Chondrocyte (in vitro differentiated cells): ENCODE results near the gene HSF5. TPM values are rescaled to one million over a fixed set of nuclear protein-coding genes. Genes with fewer than 3 reads are reported as not detected.

Source experiments
- DNase-seq: peaks from one replicate; pipeline ENCODE4 v3.0.0; 2021; ENCODE audit warnings: mixed read lengths, low spot score
- H3K27ac Mint-ChIP-seq: one replicate; pipeline ENCODE4 v1.8.0; 2021; ENCODE audit warnings: mild to moderate bottlenecking, moderate library complexity, mixed read lengths; ENCODE audit not compliant: unreplicated experiment
- H3K27me3 Mint-ChIP-seq: 2 replicates; pipeline ENCODE4 v1.8.0; 2021; ENCODE audit warnings: low read depth, mixed read lengths
- H3K36me3 Mint-ChIP-seq: 2 replicates; pipeline ENCODE4 v1.8.0; 2021; ENCODE audit warnings: low read depth, mixed read lengths
- H3K4me1 Mint-ChIP-seq: 2 replicates; pipeline ENCODE4 v1.8.0; 2021; ENCODE audit warnings: low read depth, mild to moderate bottlenecking, mixed read lengths
- H3K4me3 Mint-ChIP-seq: one replicate; pipeline ENCODE4 v1.8.0; 2021; ENCODE audit warnings: mild to moderate bottlenecking, moderate library complexity, mixed read lengths; ENCODE audit not compliant: unreplicated experiment
- H3K9me3 Mint-ChIP-seq: 2 replicates; pipeline ENCODE4 v1.8.0; 2021; ENCODE audit warnings: low read depth, mixed read lengths
- CTCF ChIP-seq: fragments of 200-600 bp; sonication (generic); IDR thresholded peaks from 2 replicates; pipeline ENCODE4 v1.5.0; 2021; ENCODE audit warnings: antibody characterized with exemption, mild to moderate bottlenecking, moderate library complexity
- total RNA-seq: library from RNA; stranded (reverse); gene quantifications from 3 replicates; pipeline ENCODE4 v1.2.1, GENCODE V29; 2021

Gene HSF5
- total RNA-seq, 1 donor from 2014 or later, result not detected

DNA sequence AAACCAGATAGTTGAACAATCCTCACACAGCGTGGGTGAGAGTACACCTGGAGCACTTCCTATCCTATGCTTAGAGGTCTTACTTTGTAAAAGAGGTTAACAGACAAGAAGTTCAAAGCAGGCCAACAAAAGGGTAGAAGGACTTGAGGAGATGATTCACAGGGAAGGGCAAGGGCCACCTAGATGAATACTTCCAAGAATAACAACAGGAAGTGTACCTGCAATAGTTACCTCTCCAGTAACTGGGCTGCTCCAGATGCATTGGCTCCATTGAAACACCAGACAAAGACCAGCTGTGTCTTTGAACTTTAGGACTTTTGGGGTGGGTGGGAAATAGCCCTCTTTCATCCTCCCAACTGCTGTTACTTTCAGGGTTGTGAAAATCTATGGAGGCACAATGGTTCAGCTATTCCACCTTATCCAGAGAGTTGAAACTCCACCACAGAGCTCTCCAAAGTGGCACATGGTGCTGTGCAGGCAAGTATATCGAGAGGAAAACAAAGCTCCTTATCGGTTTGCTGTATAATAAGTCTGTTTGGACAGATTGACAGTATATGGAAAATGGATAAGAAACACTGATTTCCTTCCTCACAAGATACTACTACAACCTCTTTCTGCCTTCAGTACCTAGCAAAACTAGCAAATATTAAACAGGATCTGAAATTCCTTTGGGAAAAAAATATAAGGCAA is 93.5 kb downstream of the HSF5 start:
- H3K36me3 Mint-ChIP-seq, result no peaks in the 10 kb centered on the region
- H3K4me3 Mint-ChIP-seq, result no peak overlapping the region
- no peaks in the 10 kb centered on the region for H3K4me1 Mint-ChIP-seq
- no peaks in the 10 kb centered on the region for H3K9me3 Mint-ChIP-seq
- no peak for DNase-seq
- TF ChIP-seq CTCF, result no peak
- peaks cover 38% of the 10 kb centered on the region for H3K27me3 Mint-ChIP-seq
- no peak overlapping the region for H3K27ac Mint-ChIP-seq

DNA sequence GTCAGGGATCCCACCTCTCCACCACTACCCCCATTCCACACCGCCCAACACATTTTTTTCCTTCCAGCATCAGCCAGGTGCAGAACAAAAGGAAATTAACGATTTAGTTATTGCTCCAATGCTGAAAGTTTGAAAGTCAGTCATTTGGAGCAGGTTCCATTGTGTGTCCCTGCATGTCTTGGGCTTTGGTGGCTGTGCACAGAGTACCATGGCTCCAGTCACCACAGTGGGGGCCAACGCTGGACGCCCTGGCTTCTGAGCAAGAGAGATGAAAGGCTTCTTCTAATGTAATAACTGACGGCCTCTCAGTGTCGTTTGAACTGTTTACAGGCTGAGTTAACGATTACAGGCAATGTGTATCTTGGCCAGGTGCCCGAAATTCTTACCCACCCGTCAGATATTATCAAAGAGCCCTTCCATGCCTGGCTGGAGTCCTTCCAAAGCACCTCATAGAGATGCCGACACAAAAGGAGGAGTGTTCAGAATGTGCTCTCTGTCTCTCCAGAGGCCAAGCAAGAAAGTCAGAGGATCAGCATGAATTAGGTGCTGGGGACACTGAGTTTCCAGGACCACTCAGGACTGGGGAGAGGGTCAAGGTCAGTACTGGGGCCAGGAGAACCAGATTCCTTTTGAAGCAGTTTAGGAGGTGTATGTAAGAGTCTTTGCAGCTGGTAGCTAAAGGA is 96.8 kb downstream of the HSF5 start:
- Mint-ChIP-seq H3K27me3 (peaks cover 33% of the 10 kb centered on the region), H3K9me3 (no peaks in the 10 kb centered on the region), H3K27ac (no peak overlapping the region), H3K4me1 (no peaks in the 10 kb centered on the region), H3K36me3 (no peaks in the 10 kb centered on the region), H3K4me3 (no peak overlapping the region)
- no peak for TF ChIP-seq CTCF
- DNase-seq, result no peak

- no peak for TF ChIP-seq CTCF
- no peaks in the 10 kb centered on the region for H3K4me1 Mint-ChIP-seq
- H3K27ac Mint-ChIP-seq, result no peak overlapping the region
- no peak overlapping the region for H3K4me3 Mint-ChIP-seq
- no peak for DNase-seq
- H3K36me3 Mint-ChIP-seq, result no peaks in the 10 kb centered on the region
- peaks cover 29% of the 10 kb centered on the region for H3K27me3 Mint-ChIP-seq
- H3K9me3 Mint-ChIP-seq, result no peaks in the 10 kb centered on the region
Observed at GRCh38 chr17:58390884-58391283, 97.3 kb downstream of the HSF5 start.

DNA sequence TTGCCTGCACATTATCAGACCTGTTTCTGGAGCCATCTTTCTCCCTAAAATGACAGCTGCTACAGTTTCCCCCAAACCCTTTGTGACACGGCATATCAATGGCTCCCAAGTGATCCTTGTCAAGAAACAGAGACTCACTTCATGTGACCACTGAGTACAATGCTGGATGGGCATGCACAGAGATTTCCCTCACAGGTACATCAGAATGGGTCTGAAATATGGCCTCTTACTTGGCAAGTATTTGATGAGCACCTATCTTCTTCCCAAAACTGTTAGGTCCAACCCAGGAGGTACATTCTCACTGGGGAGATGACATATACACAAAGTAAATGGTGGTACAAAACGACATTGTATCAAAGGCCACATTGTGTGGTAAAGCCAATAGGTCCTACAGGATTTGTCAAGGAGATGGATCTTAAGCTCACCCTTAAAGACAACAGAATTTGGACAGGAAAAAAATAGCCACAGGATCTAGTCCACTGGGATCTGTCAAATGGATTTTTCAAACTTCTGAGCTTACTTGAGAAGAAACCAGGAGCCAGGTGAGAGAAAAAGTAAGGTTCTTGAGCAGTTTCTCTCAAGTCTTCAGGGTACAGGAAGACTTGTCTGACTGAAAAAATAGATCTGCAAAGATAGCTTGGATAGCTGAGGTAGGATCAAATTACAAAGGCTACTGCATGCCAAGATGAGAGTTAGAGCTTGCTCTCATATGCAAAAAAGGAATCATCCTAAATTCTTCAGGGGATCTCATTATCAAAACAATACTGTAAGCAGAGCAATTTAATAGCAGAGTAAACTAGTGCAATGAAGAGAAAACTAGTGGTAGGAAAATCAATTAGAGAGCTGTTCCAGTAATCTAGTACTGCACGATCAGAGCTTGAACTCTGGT is 99.7 kb downstream of the HSF5 start:
- Mint-ChIP-seq H3K27ac (no peak overlapping the region), H3K9me3 (no peaks in the 10 kb centered on the region), H3K4me3 (no peak overlapping the region), H3K36me3 (no peaks in the 10 kb centered on the region), H3K27me3 (peaks cover 30% of the 10 kb centered on the region), H3K4me1 (no peaks in the 10 kb centered on the region)
- no peak for TF ChIP-seq CTCF
- DNase-seq, result no peak

- Mint-ChIP-seq H3K27me3 (peaks cover 30% of the 10 kb centered on the region), H3K4me1 (no peaks in the 10 kb centered on the region), H3K27ac (no peak overlapping the region), H3K36me3 (no peaks in the 10 kb centered on the region), H3K9me3 (no peaks in the 10 kb centered on the region), H3K4me3 (no peak overlapping the region)
- TF ChIP-seq CTCF, result no peak
- no peak for DNase-seq
Observed at GRCh38 chr17:58387834-58388233, 100.4 kb downstream of the HSF5 start.
